OCI-LY7 (cell line): Measurements from ENCODE around the gene MRFAP1L1. TPM values are rescaled to one million over a fixed set of nuclear protein-coding genes. Genes with fewer than 3 reads are reported as not detected.

Experiments used
- BruUV-seq: library from RNA; stranded (reverse); fragments of 400-500 nt; replicated peaks from 2 replicates; lab custom pipeline; 2021; lab: Mats Ljungman, UMichigan
- CTCF ChIA-PET: fragments of 300-600 bp; sonication (Branson Sonifier 250); formaldehyde crosslinking; loops from one replicate; lab custom pipeline; 2022; ENCODE audit warnings: antibody characterized with exemption; ENCODE audit not compliant: unreplicated experiment; lab: Charles Lee
- POLR2A ChIA-PET: fragments of 300-600 bp; sonication (Branson Sonifier 250); formaldehyde crosslinking; loops from one replicate; lab custom pipeline; 2022; ENCODE audit warnings: antibody characterized with exemption; lab: Charles Lee
- DNase-seq: peaks from one replicate; pipeline ENCODE4 v3.0.0-alpha.2; 2015; ENCODE audit warnings: low spot score
- H2AFZ ChIP-seq: fragments of 200-600 bp; sonication (generic), shearing (Covaris generic); 2 replicates; pipeline ENCODE4 v1.6.1; 2014; ENCODE audit warnings: mild to moderate bottlenecking, antibody characterized with exemption, low read length, moderate library complexity
- H3K27ac ChIP-seq: fragments of 200-600 bp; sonication (generic); 2 replicates; pipeline ENCODE4 v1.5.1; 2014; ENCODE audit warnings: mixed run types, low read depth, mild to moderate bottlenecking, moderate library complexity, low read length, inconsistent platforms; ENCODE audit not compliant: poor library complexity, severe bottlenecking
- H3K36me3 ChIP-seq: fragments of 200-600 bp; sonication (generic); 2 replicates; pipeline ENCODE4 v1.6.1; 2014; ENCODE audit warnings: mild to moderate bottlenecking, antibody characterized with exemption, low read length, moderate library complexity, mixed read lengths; ENCODE audit not compliant: insufficient read depth
- H3K4me1 ChIP-seq: fragments of 200-600 bp; sonication (generic); 2 replicates; pipeline ENCODE4 v1.5.1; 2014; ENCODE audit warnings: mild to moderate bottlenecking, low read length; ENCODE audit not compliant: insufficient read depth, poor library complexity, severe bottlenecking
- H3K4me2 ChIP-seq: fragments of 200-600 bp; sonication (generic); 2 replicates; pipeline ENCODE4 v1.6.1; 2014; ENCODE audit warnings: mild to moderate bottlenecking, low read length
- H3K4me3 ChIP-seq: fragments of 200-600 bp; sonication (generic); 2 replicates; pipeline ENCODE4 v1.5.1; 2014; ENCODE audit warnings: mild to moderate bottlenecking, low read depth, low read length; ENCODE audit not compliant: poor library complexity, severe bottlenecking
- H3K79me2 ChIP-seq: fragments of 200-600 bp; sonication (generic); 2 replicates; pipeline ENCODE4 v1.6.1; 2016; ENCODE audit warnings: low read depth, mild to moderate bottlenecking, low read length, moderate library complexity, mixed read lengths; ENCODE audit not compliant: insufficient read depth
- H3K9me2 ChIP-seq: fragments of 200-600 bp; sonication (generic); 2 replicates; pipeline ENCODE4 v1.6.1; 2016; ENCODE audit warnings: mild to moderate bottlenecking, low read length, mixed read lengths; ENCODE audit not compliant: insufficient read depth
- H3K9me3 ChIP-seq: fragments of 200-600 bp; sonication (generic); 2 replicates; pipeline ENCODE4 v1.6.1; 2014; ENCODE audit warnings: mild to moderate bottlenecking, mixed run types, low read length, mixed read lengths
- H4K20me1 ChIP-seq: fragments of 200-600 bp; sonication (generic); 2 replicates; pipeline ENCODE4 v1.6.1; 2014; ENCODE audit warnings: mild to moderate bottlenecking, antibody characterized with exemption, low read length, moderate library complexity, mixed read lengths; ENCODE audit not compliant: insufficient read depth
- CTCF ChIP-seq: fragments of 200-600 bp; sonication (generic); conservative IDR thresholded peaks from 2 replicates; pipeline ENCODE4 v1.5.1; 2014; ENCODE audit warnings: mild to moderate bottlenecking, antibody characterized with exemption, low read length, moderate library complexity, mixed read lengths
- EZH2phosphoT487 ChIP-seq: fragments of 200-600 bp; sonication (generic); IDR thresholded peaks from 2 replicates; pipeline ENCODE4 v1.6.1; 2018; ENCODE audit warnings: low read depth, borderline replicate concordance, mild to moderate bottlenecking, mixed run types, antibody characterized with exemption, low read length, moderate library complexity, mixed read lengths
- intact Hi-C: fragments of 100-400 bp; cut with micrococcal nuclease; formaldehyde crosslinking; loops from one replicate; pipeline ENCODE4 v1.10.0; 2022; ENCODE audit not compliant: unreplicated experiment
- total RNA-seq, 2 experiments: library from RNA; depleted of rRNA in 1 of 2; stranded (reverse); fragments of >200 nt in 1 of 2; shearing (Covaris generic) in 1 of 2; gene quantifications; 2 replicates each; pipeline ENCODE4 v1.2.3, GENCODE V29; 2014 to 2022

MRFAP1L1 gene
- total RNA-seq, 2 experiments from 2014 or later = 49.3 to 50.5 TPM

GRCh38 chr4:6681191-6681590 lies 28.5 kb downstream of the MRFAP1L1 start:
- Histone ChIP-seq H3K79me2 (peaks cover 6% of the 10 kb centered on the region), H4K20me1 (no peaks in the 10 kb centered on the region), H3K27ac (no peak overlapping the region), H2AFZ (no peak overlapping the region), H3K9me2 (no peaks in the 10 kb centered on the region), H3K4me3 (no peak overlapping the region), H3K36me3 (peaks cover 28% of the 10 kb centered on the region), H3K4me2 (no peak overlapping the region), H3K4me1 (peaks cover 11% of the 10 kb centered on the region), H3K9me3 (no peaks in the 10 kb centered on the region)
- no TSS peak for BruUV-seq
- intact Hi-C loops = loop anchor here (10.0 kb wide), 1 partner anchor 964 kb away; no protein-coding TSS in a partner anchor
- ChIA-PET POLR2A (no interaction called here), CTCF (no interaction called here)
- no peak for DNase-seq
- TF ChIP-seq EZH2phosphoT487 (no peak), CTCF (no peak)

- no peak for TF ChIP-seq CTCF
- TF ChIP-seq EZH2phosphoT487 = no peak
- DNase-seq = no peak
- POLR2A ChIA-PET = no interaction called here
- no TSS peak for BruUV-seq
- intact Hi-C loops = loop anchor here (10.0 kb wide), 1 partner anchor 964 kb away; no protein-coding TSS in a partner anchor
- Histone ChIP-seq H3K79me2 (peaks cover 13% of the 10 kb centered on the region), H4K20me1 (peaks cover 6% of the 10 kb centered on the region), H3K4me3 (no peak overlapping the region), H2AFZ (no peak overlapping the region), H3K9me2 (no peaks in the 10 kb centered on the region), H3K36me3 (peaks cover 35% of the 10 kb centered on the region), H3K27ac (no peak overlapping the region), H3K4me2 (no peak overlapping the region), H3K9me3 (no peaks in the 10 kb centered on the region), H3K4me1 (peaks cover 18% of the 10 kb centered on the region)
- CTCF ChIA-PET = no interaction called here
Measured at GRCh38 chr4:6680372-6681034, 29.2 kb downstream of the MRFAP1L1 start.
